H1 (cell line): ENCODE results near the gene NXPH4. TPM values are rescaled to one million over a fixed set of nuclear protein-coding genes. Genes with fewer than 3 reads are reported as not detected.

Experiments used
- CTCF ChIA-PET: fragments of 300-600 bp; sonication (Branson Sonifier 250); formaldehyde crosslinking; loops from one replicate; lab custom pipeline; 2021; ENCODE audit not compliant: partially characterized antibody; lab: Charles Lee
- POLR2A ChIA-PET: fragments of 300-600 bp; sonication (Branson Sonifier 250); formaldehyde crosslinking; loops from one replicate; lab custom pipeline; 2021; ENCODE audit warnings: inconsistent platforms; ENCODE audit not compliant: partially characterized antibody; lab: Charles Lee
- DNase-seq, 2 experiments: peaks; one replicate each; pipeline versions ENCODE4 v3.0.0 to v3.0.0-alpha.2; 2010 to 2022; ENCODE audit warnings: low spot score in 2 of 2, low read depth in 1 of 2, mixed read lengths in 1 of 2
- FAIRE-seq: peaks from 2 replicates; lab custom pipeline; 2011; peaks lifted over from hg19 to GRCh38; lab: Jason Lieb, UNC
- H2AFZ ChIP-seq: 2 replicates; pipeline ENCODE4 v1.8.1; 2012; ENCODE audit warnings: low read length, inconsistent platforms
- H2AK5ac ChIP-seq: 2 replicates; pipeline ENCODE4 v1.6.1; 2013; ENCODE audit warnings: low read depth, low read length
- H2BK120ac ChIP-seq: replicated peaks from 2 replicates; pipeline ENCODE3; 2013; ENCODE audit warnings: low read depth, low read length, inconsistent platforms
- H2BK12ac ChIP-seq: 2 replicates; pipeline ENCODE4 v1.6.1; 2013; ENCODE audit warnings: low read depth, low read length
- H2BK15ac ChIP-seq: 2 replicates; pipeline ENCODE4 v1.6.1; 2013; ENCODE audit warnings: low read length
- H2BK20ac ChIP-seq: 2 replicates; pipeline ENCODE4 v1.6.1; 2013; ENCODE audit warnings: low read length
- H2BK5ac ChIP-seq: 2 replicates; pipeline ENCODE4 v1.6.1; 2013; ENCODE audit warnings: low read depth, low read length
- H3K14ac ChIP-seq: 2 replicates; pipeline ENCODE4 v1.6.1; 2013; ENCODE audit warnings: inconsistent platforms; ENCODE audit not compliant: insufficient read length
- H3K18ac ChIP-seq: 2 replicates; pipeline ENCODE4 v1.6.1; 2013; ENCODE audit warnings: low read length; ENCODE audit errors: extremely low read depth
- H3K23ac ChIP-seq: 2 replicates; pipeline ENCODE4 v1.6.1; 2013; ENCODE audit warnings: inconsistent platforms; ENCODE audit not compliant: insufficient read length
- H3K23me2 ChIP-seq: 2 replicates; pipeline ENCODE4 v1.6.1; 2013; ENCODE audit warnings: low read depth, low read length
- H3K27ac ChIP-seq: 2 replicates; pipeline ENCODE4 v1.6.1; 2011; ENCODE audit warnings: low read depth, low read length, inconsistent platforms
- H3K27me3 ChIP-seq, 4 experiments: replicated peaks in 1 of 4; 1 replicate in 1 of 4; 2 replicates in 3 of 4; pipeline versions ENCODE4 v1.6.1 to v1.8.1; 2011 to 2013; ENCODE audit warnings: low read length in 3 of 4, mild to moderate bottlenecking in 3 of 4, inconsistent platforms in 2 of 4, mixed read lengths in 2 of 4, moderate library complexity in 1 of 4; ENCODE audit not compliant: control insufficient read depth in 3 of 4, insufficient read depth in 3 of 4; ENCODE audit errors: extremely low read depth in 1 of 4
- H3K36me3 ChIP-seq, 4 experiments: 2 replicates each; pipeline versions ENCODE4 v1.6.1 to v1.8.1; 2011 to 2013; ENCODE audit warnings: mild to moderate bottlenecking in 4 of 4, low read length in 3 of 4, moderate library complexity in 2 of 4, control low read depth in 1 of 4, inconsistent platforms in 1 of 4; ENCODE audit not compliant: insufficient read depth in 4 of 4, control insufficient read depth in 2 of 4
- H3K4ac ChIP-seq: replicated peaks from 2 replicates; pipeline ENCODE3; 2013; ENCODE audit warnings: low read length, low read depth, mixed read lengths, inconsistent platforms; ENCODE audit not compliant: insufficient read length
- H3K4me1 ChIP-seq, 4 experiments: replicated peaks in 1 of 4; 1 replicate in 1 of 4; 2 replicates in 3 of 4; pipeline versions ENCODE4 v1.6.1 to v1.8.1; 2011 to 2013; ENCODE audit warnings: low read length in 3 of 4, inconsistent platforms in 2 of 4, mixed read lengths in 1 of 4; ENCODE audit not compliant: insufficient read depth in 4 of 4, control insufficient read depth in 3 of 4
- H3K4me2 ChIP-seq, 2 experiments: 2 replicates each; pipeline versions ENCODE4 v1.6.1 to v1.8.1; 2011 to 2013; ENCODE audit warnings: low read depth in 2 of 2, low read length in 2 of 2, control low read depth in 1 of 2, inconsistent platforms in 1 of 2, mild to moderate bottlenecking in 1 of 2; ENCODE audit not compliant: insufficient read depth in 1 of 2
- H3K4me3 ChIP-seq, 4 experiments: fragments of 200-600, 300-600 bp in 1 of 4; sonication (generic), shearing (Covaris generic), sonication (Bioruptor Twin) in 1 of 4; 2 replicates each; pipeline versions ENCODE4 v1.5.1 to v1.8.1; 2011 to 2016; ENCODE audit warnings: low read length in 4 of 4, low read depth in 3 of 4, control low read depth in 2 of 4, inconsistent platforms in 2 of 4, mild to moderate bottlenecking in 2 of 4, mixed read lengths in 1 of 4, moderate library complexity in 1 of 4; ENCODE audit not compliant: insufficient read depth in 2 of 4; ENCODE audit errors: extremely low read depth in 1 of 4
- H3K56ac ChIP-seq: replicated peaks from 2 replicates; pipeline ENCODE3; 2013; ENCODE audit warnings: low read depth, mild to moderate bottlenecking, mixed read lengths, low read length, inconsistent platforms; ENCODE audit not compliant: insufficient read length
- H3K79me1 ChIP-seq: 2 replicates; pipeline ENCODE4 v1.6.1; 2013; ENCODE audit warnings: low read depth, low read length, control low read depth
- H3K79me2 ChIP-seq, 2 experiments: 2 replicates each; pipeline versions ENCODE4 v1.6.1 to v1.8.1; 2012 to 2013; ENCODE audit warnings: low read length in 2 of 2, mild to moderate bottlenecking in 2 of 2, inconsistent platforms in 1 of 2; ENCODE audit not compliant: insufficient read depth in 2 of 2, control insufficient read depth in 1 of 2
- H3K9ac ChIP-seq, 4 experiments: replicated peaks in 1 of 4; 1 replicate in 1 of 4; 2 replicates in 3 of 4; pipeline versions ENCODE4 v1.6.1 to v1.8.1; 2011 to 2013; ENCODE audit warnings: low read depth in 3 of 4, low read length in 3 of 4, control low read depth in 2 of 4, mild to moderate bottlenecking in 2 of 4, moderate library complexity in 2 of 4, inconsistent platforms in 1 of 4; ENCODE audit errors: extremely low read depth in 1 of 4
- H3K9me3 ChIP-seq, 2 experiments: 2 replicates each; pipeline versions ENCODE4 v1.6.1 to v1.8.1; 2012 to 2013; ENCODE audit warnings: mild to moderate bottlenecking in 2 of 2, moderate library complexity in 2 of 2, control low read depth in 1 of 2, inconsistent platforms in 1 of 2, low read depth in 1 of 2, low read length in 1 of 2, mixed read lengths in 1 of 2; ENCODE audit not compliant: insufficient read depth in 2 of 2
- H4K20me1 ChIP-seq, 2 experiments: replicated peaks in 1 of 2; 2 replicates each; pipeline versions ENCODE3 to v1.8.1; 2011 to 2013; ENCODE audit warnings: inconsistent platforms in 2 of 2, low read length in 2 of 2, mild to moderate bottlenecking in 1 of 2; ENCODE audit not compliant: insufficient read depth in 2 of 2, control insufficient read depth in 1 of 2
- H4K5ac ChIP-seq: 2 replicates; pipeline ENCODE4 v1.6.1; 2013; ENCODE audit warnings: low read length, low read depth, mixed read lengths, inconsistent platforms; ENCODE audit not compliant: insufficient read length
- H4K8ac ChIP-seq: 2 replicates; pipeline ENCODE4 v1.8.0; 2013; ENCODE audit warnings: mild to moderate bottlenecking, moderate library complexity, low read length, inconsistent platforms; ENCODE audit not compliant: insufficient read depth; ENCODE audit errors: extremely low read depth
- H4K91ac ChIP-seq: replicated peaks from 2 replicates; pipeline ENCODE3; 2013; ENCODE audit warnings: low read length, mixed read lengths, inconsistent platforms; ENCODE audit not compliant: insufficient read length
- E2F6 ChIP-seq: IDR thresholded peaks from 2 replicates; pipeline ENCODE4 v1.6.1; 2012; ENCODE audit warnings: inconsistent platforms
- MAX ChIP-seq: IDR thresholded peaks from 2 replicates; pipeline ENCODE4 v1.6.1; 2012; ENCODE audit warnings: inconsistent platforms
- POLR2A ChIP-seq, 2 experiments: IDR thresholded peaks; 1 replicate in 1 of 2; 2 replicates in 1 of 2; pipeline ENCODE4 v1.6.1; 2011; ENCODE audit warnings: low read depth in 2 of 2, low read length in 2 of 2, mild to moderate bottlenecking in 2 of 2; ENCODE audit errors: control extremely low read depth in 1 of 2
- POLR2AphosphoS5 ChIP-seq: IDR thresholded peaks from 2 replicates; pipeline ENCODE4 v1.6.1; 2011; ENCODE audit warnings: low read depth, low read length
- POU5F1 ChIP-seq: IDR thresholded peaks from 2 replicates; pipeline ENCODE4 v1.6.1; 2011; ENCODE audit warnings: low read depth, mild to moderate bottlenecking, low read length, moderate library complexity
- SP1 ChIP-seq: IDR thresholded peaks from 2 replicates; pipeline ENCODE4 v1.6.1; 2011; ENCODE audit warnings: low read depth, low read length
- SUZ12 ChIP-seq: fragments of 200-600 bp; sonication (generic); IDR thresholded peaks from 2 replicates; pipeline ENCODE4 v1.6.1; 2012; ENCODE audit warnings: mild to moderate bottlenecking, inconsistent platforms, low read length, moderate library complexity, mixed read lengths
- WGBS, 2 experiments: shearing (Covaris generic) in 1 of 2; methylation state at CpG; one replicate each; pipeline versions ENCODE4 v1.1.6 to v1.1.7; 2013 to 2015; ENCODE audit warnings: low lambda C conversion rate in 2 of 2, mixed read lengths in 2 of 2, inconsistent platforms in 1 of 2, low coverage in 1 of 2, missing lambda C conversion rate in 1 of 2; ENCODE audit not compliant: insufficient replicate concordance in 2 of 2, insufficient coverage in 1 of 2, insufficient read length in 1 of 2; ENCODE audit errors: extremely low coverage in 1 of 2, missing lambda C conversion rate in 1 of 2; 5-methylcytosine and 5-hydroxymethylcytosine counted together
- polyA plus RNA-seq, 7 experiments: library from polyadenylated mRNA; depleted of rRNA in 3 of 7; stranded (reverse) in 5 of 7; unstranded in 2 of 7; fragments of >200 nt in 5 of 7; fragments of 200-250 nt in 2 of 7; gene quantifications; 1 replicate in 5 of 7; 2 replicates in 1 of 7; 4 replicates in 1 of 7; pipeline versions ENCODE4 v1.2.1 to v1.2.3, GENCODE V29; 2011 to 2013; ENCODE audit warnings: missing spikeins in 2 of 7, mixed read lengths in 2 of 7
- total RNA-seq: library from RNA; stranded (reverse); fragmentation: NEBNext Ultra II Directional; extraction: Animal tissue kit (Norgen Biotek cat#: 25700); gene quantifications from 2 replicates; pipeline ENCODE4 v1.2.1, GENCODE V29; 2021

The NXPH4 gene
- total and polyA plus RNA-seq, 2 of the 8 experiments (the other 6 are each of a cell fraction or from before 2014, with no cell fraction given), result 0.92 to 1.7 TPM

GRCh38 chr12:57236201-57236924, 19.8 kb downstream of the NXPH4 start:
- peaks cover 25 to 43% of the 10 kb centered on the region in 2 experiments for H4K20me1 ChIP-seq
- H3K23me2 ChIP-seq, result peaks cover 26% of the 10 kb centered on the region
- H3K56ac ChIP-seq, result no peak overlapping the region
- H2BK5ac ChIP-seq, result no peak overlapping the region
- H2BK15ac ChIP-seq, result no peak overlapping the region
- H3K18ac ChIP-seq, result no peak overlapping the region
- peaks cover 47 to 66% (median 59%) of the 10 kb centered on the region in 4 experiments for H3K27me3 ChIP-seq
- H3K79me2 ChIP-seq, result peaks cover 0 to 1% of the 10 kb centered on the region in 2 experiments; a peak in 1 of 4 replicates
- 18% methylated on average over 34 of the region's 40 CpGs; no CpG with 5 or more reads in 1 of the 2 experiments for WGBS, 2 experiments
- DNase-seq (peak in 1 of 2 experiments; percentile 86), FAIRE-seq (no peak)
- H4K91ac ChIP-seq, result no peak overlapping the region
- H3K9ac ChIP-seq, result no peak overlapping the region
- no peak overlapping the region for H3K4ac ChIP-seq
- H3K4me2 ChIP-seq, result peak overlapping the region; percentile 45 to 89; a peak in 2 of 4 replicates
- no peak overlapping the region for H2AK5ac ChIP-seq
- H2BK20ac ChIP-seq, result no peak overlapping the region
- H4K5ac ChIP-seq, result no peak overlapping the region
- no peak overlapping the region for H3K27ac ChIP-seq
- H2BK12ac ChIP-seq, result no peak overlapping the region
- TF ChIP-seq POLR2AphosphoS5 (0 out of 2 replicates have a peak, but pooled peaks have one; percentile 53), MAX (0 out of 2 replicates have a peak, but pooled peaks have one; percentile 37), POU5F1 (no peak), E2F6 (no peak), SUZ12 (peak; percentile 44), POLR2A (IDR thresholded peaks at IDR 0.05; ENCODE audit: control extremely low read depth in 1 of 2, low read depth in 2 of 2, low read length in 2 of 2) (peak in 1 of 2 experiments; percentile 71; a peak in 2 of 3 replicates), SP1 (no peak)
- peaks cover 2% of the 10 kb centered on the region for H3K79me1 ChIP-seq
- no peaks in the 10 kb centered on the region for H3K9me3 ChIP-seq
- no peak overlapping the region for H2AFZ ChIP-seq
- H3K14ac ChIP-seq, result no peak overlapping the region
- no peak overlapping the region for H3K23ac ChIP-seq
- peaks cover 25 to 33% (median 31%) of the 10 kb centered on the region in 4 experiments for H3K36me3 ChIP-seq
- H3K4me1 ChIP-seq, result peaks cover 6 to 59% (median 37%) of the 10 kb centered on the region in 4 experiments
- H4K8ac ChIP-seq, result peak overlapping the region; percentile 81
- ChIA-PET POLR2A (interaction anchor here (1.2 to 23.7 kb wide), 16 partner anchors 5 to 283 kb away, joined by 3 to 852 read pairs (median 5); partner anchors contain the start of genes DDIT3, GLI1, INHBE and LRP1), CTCF (interaction anchor here (0.9 to 27.9 kb wide), 6 partner anchors 9 to 220 kb away, joined by 3 to 726 read pairs (median 115); partner anchors contain the start of genes GLI1, INHBE, NXPH4 and SHMT2)
- peak overlapping the region in 1 of 4 experiments; percentile 10; a peak in 3 of 8 replicates for H3K4me3 ChIP-seq
- no peak overlapping the region for H2BK120ac ChIP-seq
